Rectal smooth muscle tissue (tissue), 1 donor: ENCODE data around the gene NKD1.

Experiments used
- H3K27ac ChIP-seq: one replicate; pipeline ENCODE4 v1.7.0; 2013; ENCODE audit warnings: low read depth, low read length, inconsistent platforms
- H3K27me3 ChIP-seq: one replicate; pipeline ENCODE4 v1.7.0; 2013; ENCODE audit warnings: low read length; ENCODE audit not compliant: control insufficient read depth, insufficient read depth
- H3K36me3 ChIP-seq: one replicate; pipeline ENCODE4 v1.7.0; 2013; ENCODE audit warnings: low read length; ENCODE audit not compliant: control insufficient read depth, insufficient read depth
- H3K4me1 ChIP-seq: one replicate; pipeline ENCODE4 v1.7.0; 2013; ENCODE audit warnings: low read length; ENCODE audit not compliant: control insufficient read depth, insufficient read depth
- H3K4me3 ChIP-seq: one replicate; pipeline ENCODE4 v1.7.0; 2013; ENCODE audit warnings: low read length
- H3K9ac ChIP-seq: one replicate; pipeline ENCODE4 v1.7.0; 2013; ENCODE audit warnings: low read length

Gene NKD1

GRCh38 chr16:50665128-50665878 lies 117.1 kb downstream of the NKD1 start:
- peak overlapping the region; percentile 53 for H3K4me3 ChIP-seq
- peak overlapping the region; percentile 5 for H3K9ac ChIP-seq
- no peaks in the 10 kb centered on the region for H3K4me1 ChIP-seq
- no peaks in the 10 kb centered on the region for H3K27me3 ChIP-seq
- peak overlapping the region; percentile 45 for H3K27ac ChIP-seq
- no peaks in the 10 kb centered on the region for H3K36me3 ChIP-seq

DNA sequence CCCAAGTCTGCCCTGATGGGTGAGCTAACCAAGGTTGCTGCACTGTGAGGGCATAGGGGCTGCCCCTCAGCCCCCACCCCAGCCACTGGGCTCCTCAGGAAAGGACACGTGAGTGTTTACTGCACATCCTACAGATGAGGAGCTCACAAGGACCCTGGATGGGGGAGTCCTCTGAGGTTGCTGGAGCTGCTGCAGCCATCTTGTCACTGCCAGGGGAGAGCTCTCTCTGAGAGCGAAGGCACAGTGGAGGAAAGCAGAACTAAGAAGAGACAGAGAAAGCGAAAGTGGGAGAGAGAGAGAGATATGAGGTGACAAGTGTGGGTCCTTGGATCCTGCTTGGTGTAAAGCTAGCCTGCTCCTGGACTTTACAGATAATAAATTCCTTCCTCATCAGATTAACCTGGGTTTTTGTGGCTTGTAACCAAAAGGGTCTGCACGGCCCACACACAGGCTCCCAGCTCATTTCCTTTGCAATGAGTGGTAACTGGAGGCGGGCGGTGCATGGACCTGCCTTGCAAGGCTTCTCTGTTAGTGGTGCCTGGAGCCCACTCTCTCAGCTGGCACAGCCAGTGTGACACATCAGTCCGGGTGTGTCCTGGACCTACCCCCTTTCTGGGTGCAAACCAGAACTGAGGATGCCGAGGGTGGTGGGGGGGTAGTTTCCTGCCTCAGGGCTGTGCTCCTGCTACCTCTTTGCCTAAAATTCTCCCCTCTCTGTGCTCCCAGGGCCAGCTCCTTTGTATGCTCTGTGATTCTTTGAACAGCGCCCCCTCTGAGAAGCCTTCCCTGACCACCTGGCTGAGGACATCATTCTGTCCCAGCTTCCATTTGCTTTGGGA lies 118.7 kb downstream of the NKD1 start:
- no peak overlapping the region for H3K4me3 ChIP-seq
- H3K36me3 ChIP-seq: no peaks in the 10 kb centered on the region
- H3K4me1 ChIP-seq: no peaks in the 10 kb centered on the region
- no peak overlapping the region for H3K27ac ChIP-seq
- H3K27me3 ChIP-seq: no peaks in the 10 kb centered on the region
- H3K9ac ChIP-seq: no peak overlapping the region

DNA sequence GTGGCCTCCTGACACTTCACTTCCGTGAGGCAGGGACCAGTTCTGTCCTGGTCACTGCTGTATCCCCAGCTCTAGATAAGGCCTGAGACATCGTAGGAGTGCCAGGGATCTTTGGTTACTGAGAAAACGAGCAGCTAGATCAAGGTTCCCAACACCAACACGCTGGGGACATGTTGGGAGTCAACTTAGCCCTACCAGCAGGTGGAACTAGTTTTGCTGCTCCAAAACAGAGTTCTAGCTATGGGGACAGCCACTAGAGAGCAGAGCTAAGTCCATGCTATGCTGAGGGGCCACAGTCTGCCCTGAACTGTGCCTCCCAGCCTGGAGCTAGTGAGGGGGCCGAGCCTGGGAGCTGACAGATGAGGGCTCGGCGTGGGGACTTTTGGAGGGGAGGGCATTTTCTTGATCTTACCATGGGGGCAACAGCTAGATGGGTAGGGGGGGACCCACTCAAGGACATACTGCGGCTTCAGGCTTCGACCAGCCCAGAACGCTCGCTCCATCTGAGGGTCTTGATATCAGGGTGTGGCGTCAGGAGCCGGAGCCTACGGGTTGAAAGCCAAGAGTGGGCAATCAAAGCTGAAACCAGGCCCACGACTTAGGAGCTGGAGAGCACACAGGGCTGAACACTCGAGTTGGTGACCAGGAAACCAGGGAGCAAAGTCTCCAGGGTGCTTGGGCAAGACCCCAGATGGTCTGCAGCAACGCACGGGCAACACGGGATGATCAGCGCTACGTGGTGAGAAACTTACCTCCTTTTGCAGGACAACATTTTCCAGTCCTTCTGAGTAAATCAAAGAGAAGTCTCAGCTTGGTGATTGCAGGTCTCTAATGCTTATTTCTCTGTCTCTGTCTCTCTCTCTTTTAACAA lies 119.5 kb downstream of the NKD1 start:
- H3K4me3 ChIP-seq: no peak overlapping the region
- no peaks in the 10 kb centered on the region for H3K4me1 ChIP-seq
- H3K9ac ChIP-seq: no peak overlapping the region
- no peaks in the 10 kb centered on the region for H3K36me3 ChIP-seq
- H3K27ac ChIP-seq: no peak overlapping the region
- no peaks in the 10 kb centered on the region for H3K27me3 ChIP-seq

DNA sequence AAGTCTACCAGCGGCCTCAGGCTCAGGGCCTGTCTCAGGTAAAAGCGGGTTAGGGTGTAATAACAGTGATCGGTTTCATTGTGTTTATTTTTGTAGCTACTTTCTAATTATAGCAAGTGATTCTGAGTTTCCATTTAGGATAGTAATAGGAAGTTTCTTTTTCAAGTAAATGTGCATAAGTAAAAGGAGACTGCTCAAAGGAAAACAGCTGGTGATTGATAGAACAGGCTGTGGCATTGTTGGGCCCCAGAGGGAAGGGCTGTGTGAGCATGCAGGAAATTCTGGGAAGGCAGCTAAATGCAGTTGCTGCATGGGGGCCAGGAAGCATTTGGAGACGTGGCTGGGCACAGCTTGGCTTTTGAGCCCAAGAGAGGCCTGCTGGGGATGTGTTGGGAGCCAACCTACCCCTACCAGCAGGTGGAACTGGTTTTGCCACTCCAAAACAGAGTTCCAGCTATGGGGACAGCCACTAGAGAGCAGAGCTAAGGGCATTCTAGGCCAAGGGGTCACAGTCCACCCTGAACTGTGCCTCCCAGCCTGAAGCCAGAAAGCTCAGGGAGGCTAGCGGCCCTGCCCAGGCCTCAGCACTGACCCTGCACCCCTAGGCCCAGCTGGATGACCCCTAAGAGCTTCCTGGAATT lies 120.3 kb downstream of the NKD1 start:
- Histone ChIP-seq H3K9ac (no peak overlapping the region), H3K27ac (no peak overlapping the region), H3K4me1 (no peaks in the 10 kb centered on the region), H3K36me3 (no peaks in the 10 kb centered on the region), H3K4me3 (no peak overlapping the region), H3K27me3 (no peaks in the 10 kb centered on the region)

- H3K9ac ChIP-seq: no peak overlapping the region
- no peaks in the 10 kb centered on the region for H3K36me3 ChIP-seq
- H3K27ac ChIP-seq: no peak overlapping the region
- no peaks in the 10 kb centered on the region for H3K4me1 ChIP-seq
- no peaks in the 10 kb centered on the region for H3K27me3 ChIP-seq
- H3K4me3 ChIP-seq: no peak overlapping the region
Observed at GRCh38 chr16:50669741-50670140, 121.5 kb downstream of the NKD1 start.

- no peaks in the 10 kb centered on the region for H3K4me1 ChIP-seq
- no peak overlapping the region for H3K27ac ChIP-seq
- no peak overlapping the region for H3K4me3 ChIP-seq
- no peaks in the 10 kb centered on the region for H3K36me3 ChIP-seq
- H3K27me3 ChIP-seq: no peaks in the 10 kb centered on the region
- no peak overlapping the region for H3K9ac ChIP-seq
Observed at GRCh38 chr16:50670476-50670875, 122.3 kb downstream of the NKD1 start.

- Histone ChIP-seq H3K27ac (no peak overlapping the region), H3K4me3 (no peak overlapping the region), H3K4me1 (no peaks in the 10 kb centered on the region), H3K36me3 (no peaks in the 10 kb centered on the region), H3K9ac (no peak overlapping the region), H3K27me3 (no peaks in the 10 kb centered on the region)
Observed at GRCh38 chr16:50671644-50672260, 123.6 kb downstream of the NKD1 start.

GRCh38 chr16:50673496-50674275 lies 125.5 kb downstream of the NKD1 start:
- H3K27me3 ChIP-seq: no peaks in the 10 kb centered on the region
- no peaks in the 10 kb centered on the region for H3K36me3 ChIP-seq
- H3K9ac ChIP-seq: no peak overlapping the region
- no peaks in the 10 kb centered on the region for H3K4me1 ChIP-seq
- no peak overlapping the region for H3K4me3 ChIP-seq
- H3K27ac ChIP-seq: no peak overlapping the region

DNA sequence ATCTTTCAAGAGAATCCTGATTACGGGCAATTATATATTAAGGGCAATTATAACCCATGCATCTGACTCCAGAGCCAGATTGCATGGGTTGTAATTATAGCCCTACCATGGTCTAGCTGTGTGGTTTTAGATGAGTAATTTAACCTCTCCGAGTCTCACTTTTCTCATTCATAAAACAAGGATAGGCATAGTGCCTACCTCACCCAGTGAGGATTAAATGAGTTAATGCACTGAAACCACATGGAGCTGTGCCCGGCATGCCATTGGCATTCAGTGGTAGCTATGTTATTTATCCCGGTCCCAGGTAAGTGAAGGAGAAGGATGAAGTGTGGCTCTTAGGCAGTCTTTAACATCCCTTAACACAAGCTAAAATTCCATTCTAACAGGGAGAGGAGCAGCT lies 126.6 kb downstream of the NKD1 start:
- Histone ChIP-seq H3K9ac (no peak overlapping the region), H3K36me3 (no peaks in the 10 kb centered on the region), H3K27me3 (no peaks in the 10 kb centered on the region), H3K27ac (no peak overlapping the region), H3K4me1 (no peaks in the 10 kb centered on the region), H3K4me3 (no peak overlapping the region)

- Histone ChIP-seq H3K27ac (no peak overlapping the region), H3K36me3 (no peaks in the 10 kb centered on the region), H3K4me3 (no peak overlapping the region), H3K27me3 (no peaks in the 10 kb centered on the region), H3K9ac (no peak overlapping the region), H3K4me1 (no peaks in the 10 kb centered on the region)
Observed at GRCh38 chr16:50675686-50676610, 127.8 kb downstream of the NKD1 start.
